Activated CD4-positive, alpha-beta T cell treated with anti-CD3 and anti-CD28 coated beads, Interleukin-2, amount 10 ng/mL, durations not matched to agents 7 days and 5 days (primary cell): ENCODE measurements around the gene SBNO2. TPM values are rescaled to one million over a fixed set of nuclear protein-coding genes. Genes with fewer than 3 reads are reported as not detected.

Experiments used
- CTCF ChIA-PET: fragments of 350-600 bp; sonication (Branson Sonifier 250); formaldehyde crosslinking; loops from one replicate; lab custom pipeline; 2021; ENCODE audit warnings: antibody characterized with exemption; lab: Charles Lee
- POLR2A ChIA-PET: fragments of 350-600 bp; sonication (Branson Sonifier 250); formaldehyde crosslinking; loops from one replicate; lab custom pipeline; 2021; ENCODE audit warnings: antibody characterized with exemption; lab: Charles Lee
- DNase-seq: peaks from one replicate; pipeline ENCODE4 v3.0.0-alpha.2; 2020
- H3K27ac Mint-ChIP-seq: one replicate; pipeline ENCODE4 v1.8.0; 2021; ENCODE audit warnings: mild to moderate bottlenecking, moderate library complexity, mixed read lengths
- H3K27me3 Mint-ChIP-seq: one replicate; pipeline ENCODE4 v1.8.0; 2021; ENCODE audit warnings: mixed read lengths
- H3K36me3 Mint-ChIP-seq: one replicate; pipeline ENCODE4 v1.8.0; 2021; ENCODE audit warnings: low read depth, mixed read lengths
- H3K4me1 Mint-ChIP-seq: one replicate; pipeline ENCODE4 v1.8.0; 2021; ENCODE audit warnings: mixed read lengths
- H3K4me3 Mint-ChIP-seq: one replicate; pipeline ENCODE4 v1.8.0; 2021; ENCODE audit warnings: mild to moderate bottlenecking, moderate library complexity, mixed read lengths
- H3K9me3 Mint-ChIP-seq: one replicate; pipeline ENCODE4 v1.8.0; 2021; ENCODE audit warnings: mixed read lengths
- total RNA-seq, 2 experiments: library from RNA; stranded (reverse); gene quantifications; one replicate each; pipeline ENCODE4 v1.2.3, GENCODE V29; 2021

Gene SBNO2
- total RNA-seq, 2 experiments from 2014 or later: 84.7 to 91.7 TPM

- POLR2A ChIA-PET: no interaction called here
Measured at GRCh38 chr19:1170938-1171754, 2.9 kb downstream of the SBNO2 start.

GRCh38 chr19:1169921-1170885 lies 3.9 kb downstream of the SBNO2 start:
- H3K9me3 Mint-ChIP-seq: no peaks in the 10 kb centered on the region
- no peak for DNase-seq
- no peaks in the 10 kb centered on the region for H3K27me3 Mint-ChIP-seq
- H3K4me3 Mint-ChIP-seq: peak overlapping the region; percentile 10
- CTCF ChIA-PET: interaction anchor here (1.2 kb wide), 1 partner anchor 15 kb away, joined by 3 read pairs; no protein-coding TSS in a partner anchor
- no peak overlapping the region for H3K27ac Mint-ChIP-seq
- peaks cover 15% of the 10 kb centered on the region for H3K36me3 Mint-ChIP-seq
- POLR2A ChIA-PET: no interaction called here
- H3K4me1 Mint-ChIP-seq: peaks cover 29% of the 10 kb centered on the region

More at GRCh38 chr19:1170938-1171754, 2.9 kb downstream of the SBNO2 start:
- Mint-ChIP-seq H3K27me3 (no peaks in the 10 kb centered on the region), H3K36me3 (peaks cover 15% of the 10 kb centered on the region), H3K4me3 (peak overlapping the region; percentile 10), H3K9me3 (no peaks in the 10 kb centered on the region), H3K27ac (no peak overlapping the region), H3K4me1 (peaks cover 32% of the 10 kb centered on the region)
- no peak for DNase-seq
- CTCF ChIA-PET: no interaction called here

- H3K36me3 Mint-ChIP-seq: peaks cover 15% of the 10 kb centered on the region
- H3K4me3 Mint-ChIP-seq: no peak overlapping the region
- no peaks in the 10 kb centered on the region for H3K27me3 Mint-ChIP-seq
- peaks cover 26% of the 10 kb centered on the region for H3K4me1 Mint-ChIP-seq
- H3K27ac Mint-ChIP-seq: no peak overlapping the region
- ChIA-PET POLR2A (no interaction called here), CTCF (interaction anchor here (1.2 kb wide), 1 partner anchor 14 kb away, joined by 3 read pairs; no protein-coding TSS in a partner anchor)
- no peak for DNase-seq
- no peaks in the 10 kb centered on the region for H3K9me3 Mint-ChIP-seq
Measured at GRCh38 chr19:1169411-1169791, 4.7 kb downstream of the SBNO2 start.

GRCh38 chr19:1168572-1169410 lies 5.3 kb downstream of the SBNO2 start:
- H3K27me3 Mint-ChIP-seq: no peaks in the 10 kb centered on the region
- no peak overlapping the region for H3K27ac Mint-ChIP-seq
- ChIA-PET CTCF (interaction anchor here (1.0 to 1.2 kb wide), 2 partner anchors 13 to 25 kb away, joined by 3 to 4 read pairs; no protein-coding TSS in a partner anchor), POLR2A (no interaction called here)
- DNase-seq: no peak
- no peak overlapping the region for H3K4me3 Mint-ChIP-seq
- H3K36me3 Mint-ChIP-seq: peaks cover 15% of the 10 kb centered on the region
- peaks cover 24% of the 10 kb centered on the region for H3K4me1 Mint-ChIP-seq
- no peaks in the 10 kb centered on the region for H3K9me3 Mint-ChIP-seq

- H3K4me1 Mint-ChIP-seq: peaks cover 24% of the 10 kb centered on the region
- no peak overlapping the region for H3K4me3 Mint-ChIP-seq
- CTCF ChIA-PET: interaction anchor here (1.0 kb wide), 1 partner anchor 26 kb away, joined by 4 read pairs; no protein-coding TSS in a partner anchor
- H3K27ac Mint-ChIP-seq: peak overlapping the region; percentile 9
- no peaks in the 10 kb centered on the region for H3K9me3 Mint-ChIP-seq
- no peak for DNase-seq
- peaks cover 13% of the 10 kb centered on the region for H3K36me3 Mint-ChIP-seq
- H3K27me3 Mint-ChIP-seq: no peaks in the 10 kb centered on the region
- POLR2A ChIA-PET: no interaction called here
Measured at GRCh38 chr19:1167687-1168571, 6.1 kb downstream of the SBNO2 start.

GRCh38 chr19:1166872-1167573 lies 7.0 kb downstream of the SBNO2 start:
- H3K4me1 Mint-ChIP-seq: peaks cover 23% of the 10 kb centered on the region
- H3K27ac Mint-ChIP-seq: no peak overlapping the region
- peaks cover 12% of the 10 kb centered on the region for H3K36me3 Mint-ChIP-seq
- no peak for DNase-seq
- ChIA-PET CTCF (no interaction called here), POLR2A (no interaction called here)
- no peaks in the 10 kb centered on the region for H3K27me3 Mint-ChIP-seq
- H3K4me3 Mint-ChIP-seq: no peak overlapping the region
- no peaks in the 10 kb centered on the region for H3K9me3 Mint-ChIP-seq

- Mint-ChIP-seq H3K4me1 (peaks cover 12% of the 10 kb centered on the region), H3K36me3 (peaks cover 6% of the 10 kb centered on the region), H3K27me3 (no peaks in the 10 kb centered on the region), H3K9me3 (no peaks in the 10 kb centered on the region), H3K27ac (no peak overlapping the region), H3K4me3 (no peak overlapping the region)
- ChIA-PET CTCF (no interaction called here), POLR2A (no interaction called here)
- no peak for DNase-seq
Measured at GRCh38 chr19:1164684-1165531, 9.2 kb downstream of the SBNO2 start.

GRCh38 chr19:1163934-1164683 lies 10.0 kb downstream of the SBNO2 start:
- DNase-seq: no peak
- no peaks in the 10 kb centered on the region for H3K9me3 Mint-ChIP-seq
- peaks cover 9% of the 10 kb centered on the region for H3K4me1 Mint-ChIP-seq
- no peak overlapping the region for H3K4me3 Mint-ChIP-seq
- H3K36me3 Mint-ChIP-seq: peaks cover 6% of the 10 kb centered on the region
- H3K27me3 Mint-ChIP-seq: no peaks in the 10 kb centered on the region
- POLR2A ChIA-PET: no interaction called here
- CTCF ChIA-PET: no interaction called here
- H3K27ac Mint-ChIP-seq: no peak overlapping the region

GRCh38 chr19:1163283-1163933 lies 10.7 kb downstream of the SBNO2 start:
- Mint-ChIP-seq H3K27ac (no peak overlapping the region), H3K4me1 (peaks cover 5% of the 10 kb centered on the region), H3K36me3 (peaks cover 4% of the 10 kb centered on the region), H3K9me3 (no peaks in the 10 kb centered on the region), H3K4me3 (no peak overlapping the region), H3K27me3 (no peaks in the 10 kb centered on the region)
- CTCF ChIA-PET: no interaction called here
- POLR2A ChIA-PET: no interaction called here
- DNase-seq: no peak
